Astrocyte (in vitro differentiated cells and primary cell): ENCODE data around the gene ZBTB47.

Experiments used
- CTCF ChIP-seq: IDR thresholded peaks from 2 replicates; pipeline ENCODE4 v1.5.1; 2011; ENCODE audit warnings: low read depth, mild to moderate bottlenecking, inconsistent platforms, low read length, moderate library complexity; ENCODE audit not compliant: insufficient read depth
- EZH2 ChIP-seq: IDR thresholded peaks from 2 replicates; pipeline ENCODE4 v1.6.1; 2012; ENCODE audit warnings: mild to moderate bottlenecking, low read length, inconsistent platforms; ENCODE audit not compliant: insufficient read depth

DNA sequence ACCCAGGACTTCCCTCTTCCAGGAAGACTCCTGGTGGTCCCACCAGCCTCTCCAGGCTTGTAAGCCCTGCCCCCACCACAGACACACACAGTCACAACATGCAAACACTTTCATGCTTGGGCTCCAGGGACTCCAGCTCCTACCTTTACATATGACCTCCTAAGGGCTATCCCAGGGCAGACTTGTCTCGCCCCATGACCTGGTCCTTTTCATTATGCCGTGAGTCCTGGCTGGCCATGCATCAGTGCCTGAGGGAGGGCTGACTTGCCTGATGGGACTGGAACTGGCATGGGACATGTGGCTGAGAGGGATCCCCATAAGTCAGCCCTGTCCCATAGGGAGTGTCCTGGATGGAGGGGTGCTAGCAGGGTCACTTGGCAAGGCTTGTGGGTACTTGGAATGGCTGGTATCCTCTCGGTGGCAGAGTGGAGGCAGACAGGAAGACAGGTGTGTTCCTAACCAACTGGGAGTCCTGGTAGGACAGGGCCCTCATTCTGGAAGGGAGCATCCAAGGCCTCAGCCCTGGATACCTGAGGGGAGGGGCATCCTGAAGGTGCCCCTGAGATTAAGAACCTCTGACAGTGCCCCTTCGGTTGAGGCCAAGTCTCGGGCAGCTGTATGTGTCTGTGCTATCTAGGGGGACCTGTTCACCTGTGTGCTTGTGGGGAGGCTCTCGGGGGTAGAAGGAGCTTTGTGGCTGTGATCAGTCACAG is 49.6 kb downstream of the ZBTB47 start:
- TF ChIP-seq CTCF = no peak
- TF ChIP-seq EZH2 = no peak
